PC-3 (cell line): ENCODE data around the gene GHRH. TPM values are rescaled to one million over a fixed set of nuclear protein-coding genes. Genes with fewer than 3 reads are reported as not detected.

Experiments used
- ATAC-seq: fragments of 200-7000 bp; cut with Tn5 transposase; 2 replicates; pipeline ENCODE4 v1.9.1; 2020; ENCODE audit warnings: mild to moderate bottlenecking, moderate library complexity
- BruUV-seq: library from RNA; stranded (reverse); fragments of 400-500 nt; replicated peaks from 2 replicates; lab custom pipeline; 2021; lab: Mats Ljungman, UMichigan
- CTCF ChIA-PET: fragments of 300-600 bp; sonication (Branson Sonifier 250); formaldehyde crosslinking; loops from one replicate; lab custom pipeline; 2022; ENCODE audit warnings: antibody characterized with exemption; lab: Charles Lee
- POLR2A ChIA-PET: fragments of 300-600 bp; sonication (Branson Sonifier 250); formaldehyde crosslinking; loops from one replicate; lab custom pipeline; 2022; ENCODE audit warnings: antibody characterized with exemption; ENCODE audit not compliant: unreplicated experiment; lab: Charles Lee
- DNase-seq: peaks from one replicate; pipeline ENCODE4 v3.0.0-alpha.2; 2015
- H2AFZ ChIP-seq: fragments of 300-600 bp; sonication (generic); 2 replicates; pipeline ENCODE4 v1.6.0; 2016; ENCODE audit warnings: antibody characterized with exemption, low read length
- H3F3A ChIP-seq: fragments of 300-600 bp; sonication (generic); one replicate; pipeline ENCODE4 v1.6.0; 2017; ENCODE audit warnings: antibody characterized with exemption, low read length, control low read depth, mild to moderate bottlenecking; ENCODE audit not compliant: unreplicated experiment
- H3K27ac ChIP-seq: fragments of 300-600 bp; sonication (generic); 2 replicates; pipeline ENCODE4 v1.5.1; 2016; ENCODE audit warnings: mild to moderate bottlenecking, low read length
- H3K27me3 ChIP-seq: fragments of 300-600 bp; sonication (generic); 2 replicates; pipeline ENCODE4 v1.6.1; 2016; ENCODE audit warnings: low read length, mixed read lengths
- H3K36me3 ChIP-seq: fragments of 300-600 bp; sonication (generic); 2 replicates; pipeline ENCODE4 v1.6.1; 2016; ENCODE audit warnings: low read depth, mixed run types, low read length, mixed read lengths
- H3K4me1 ChIP-seq: fragments of 300-600 bp; sonication (generic); 2 replicates; pipeline ENCODE4 v1.5.1; 2016; ENCODE audit warnings: low read length; ENCODE audit not compliant: insufficient read depth
- H3K4me2 ChIP-seq: fragments of 300-600 bp; sonication (generic); 2 replicates; pipeline ENCODE4 v1.6.0; 2016; ENCODE audit warnings: low read length
- H3K4me3 ChIP-seq: fragments of 300-600 bp; sonication (generic); 2 replicates; pipeline ENCODE4 v1.5.1; 2016; ENCODE audit warnings: mild to moderate bottlenecking, low read length, mixed read lengths
- H3K79me2 ChIP-seq: fragments of 300-600 bp; sonication (generic); 2 replicates; pipeline ENCODE4 v1.6.1; 2017; ENCODE audit warnings: low read length, mixed read lengths
- H3K9ac ChIP-seq: fragments of 300-600 bp; sonication (generic); 2 replicates; pipeline ENCODE4 v1.6.0; 2016; ENCODE audit warnings: mild to moderate bottlenecking, low read length
- H3K9me2 ChIP-seq: fragments of 300-600 bp; sonication (generic); replicated peaks from 2 replicates; pipeline ENCODE4 v1.6.1; 2016; ENCODE audit warnings: mixed run types, low read length, mixed read lengths
- H3K9me3 ChIP-seq: fragments of 300-600 bp; sonication (generic); 2 replicates; pipeline ENCODE4 v1.6.1; 2016; ENCODE audit warnings: low read length, mixed read lengths
- H4K20me1 ChIP-seq: fragments of 300-600 bp; sonication (generic); 2 replicates; pipeline ENCODE4 v1.6.1; 2016; ENCODE audit warnings: low read length, mixed read lengths
- EZH2 ChIP-seq: fragments of 300-600 bp; sonication (generic); IDR thresholded peaks from one replicate; pipeline ENCODE4 v1.6.1; 2017; ENCODE audit warnings: antibody characterized with exemption, mild to moderate bottlenecking, low read length; ENCODE audit not compliant: unreplicated experiment
- EZH2phosphoT487 ChIP-seq: fragments of 300-600 bp; sonication (generic); IDR thresholded peaks from 2 replicates; pipeline ENCODE4 v1.6.1; 2018; ENCODE audit warnings: mild to moderate bottlenecking, antibody characterized with exemption, low read length, borderline replicate concordance
- intact Hi-C: fragments of 100-400 bp; cut with micrococcal nuclease; formaldehyde crosslinking; loops from 2 replicates; pipeline ENCODE4 v1.9.0; 2023
- total RNA-seq: library from RNA; depleted of rRNA; stranded (reverse); fragments of >200 nt; gene quantifications from 2 replicates; pipeline ENCODE4 v1.2.3, GENCODE V29; 2014
- TF ChIP-seq, protein P1 (sequence below): fragments of 300-600 bp; sonication (generic); conservative IDR thresholded peaks from 2 replicates; pipeline ENCODE4 v1.5.1; 2017; ENCODE audit warnings: antibody characterized with exemption, low read depth, mild to moderate bottlenecking, low read length

Gene GHRH
- total RNA-seq, 1 experiment from 2014 or later = not detected

DNA sequence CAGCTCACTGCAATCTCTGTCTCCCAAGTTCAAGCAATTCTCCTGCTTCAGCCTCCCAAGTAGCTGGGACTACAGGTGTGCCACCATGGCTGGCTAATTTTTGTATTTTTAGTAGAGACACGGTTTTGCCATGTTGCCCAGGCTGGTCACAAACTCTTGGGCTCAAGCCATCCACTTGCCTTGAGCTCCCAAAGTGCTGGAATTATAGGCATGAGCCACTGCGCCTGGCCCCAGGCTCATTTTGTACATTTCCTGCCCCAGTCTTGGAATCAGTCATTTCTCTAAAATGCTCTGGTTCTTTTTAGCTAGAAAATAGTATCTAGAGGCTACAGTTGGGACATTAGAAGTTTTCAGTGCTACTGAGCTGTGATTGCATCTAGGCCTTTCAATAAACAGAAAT, 41.4 kb upstream of the GHRH start:
- ATAC-seq = no peak
- ChIA-PET CTCF (no interaction called here), POLR2A (interaction anchor here (0.7 kb wide), 1 partner anchor 1302 kb away, joined by 4 read pairs; no protein-coding TSS in a partner anchor)
- Histone ChIP-seq H3K9me3 (no peaks in the 10 kb centered on the region), H3K9me2 (no peaks in the 10 kb centered on the region), H4K20me1 (no peaks in the 10 kb centered on the region), H3K9ac (no peak overlapping the region), H3K79me2 (peaks cover 25% of the 10 kb centered on the region), H3K36me3 (peaks cover 28% of the 10 kb centered on the region), H3K4me1 (peaks cover 8% of the 10 kb centered on the region; the same call in 1 of the 2 replicates), H3K27ac (no peak overlapping the region), H3F3A (no peaks in the 10 kb centered on the region), H3K27me3 (no peaks in the 10 kb centered on the region), H2AFZ (no peak overlapping the region), H3K4me3 (no peak overlapping the region), H3K4me2 (no peak overlapping the region)
- no TSS peak for BruUV-seq
- TF ChIP-seq, protein P1, sequence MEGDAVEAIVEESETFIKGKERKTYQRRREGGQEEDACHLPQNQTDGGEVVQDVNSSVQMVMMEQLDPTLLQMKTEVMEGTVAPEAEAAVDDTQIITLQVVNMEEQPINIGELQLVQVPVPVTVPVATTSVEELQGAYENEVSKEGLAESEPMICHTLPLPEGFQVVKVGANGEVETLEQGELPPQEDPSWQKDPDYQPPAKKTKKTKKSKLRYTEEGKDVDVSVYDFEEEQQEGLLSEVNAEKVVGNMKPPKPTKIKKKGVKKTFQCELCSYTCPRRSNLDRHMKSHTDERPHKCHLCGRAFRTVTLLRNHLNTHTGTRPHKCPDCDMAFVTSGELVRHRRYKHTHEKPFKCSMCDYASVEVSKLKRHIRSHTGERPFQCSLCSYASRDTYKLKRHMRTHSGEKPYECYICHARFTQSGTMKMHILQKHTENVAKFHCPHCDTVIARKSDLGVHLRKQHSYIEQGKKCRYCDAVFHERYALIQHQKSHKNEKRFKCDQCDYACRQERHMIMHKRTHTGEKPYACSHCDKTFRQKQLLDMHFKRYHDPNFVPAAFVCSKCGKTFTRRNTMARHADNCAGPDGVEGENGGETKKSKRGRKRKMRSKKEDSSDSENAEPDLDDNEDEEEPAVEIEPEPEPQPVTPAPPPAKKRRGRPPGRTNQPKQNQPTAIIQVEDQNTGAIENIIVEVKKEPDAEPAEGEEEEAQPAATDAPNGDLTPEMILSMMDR = no peak
- TF ChIP-seq EZH2phosphoT487 (no peak), EZH2 (no peak)
- no peak for DNase-seq
- intact Hi-C loops = no loop called here

DNA sequence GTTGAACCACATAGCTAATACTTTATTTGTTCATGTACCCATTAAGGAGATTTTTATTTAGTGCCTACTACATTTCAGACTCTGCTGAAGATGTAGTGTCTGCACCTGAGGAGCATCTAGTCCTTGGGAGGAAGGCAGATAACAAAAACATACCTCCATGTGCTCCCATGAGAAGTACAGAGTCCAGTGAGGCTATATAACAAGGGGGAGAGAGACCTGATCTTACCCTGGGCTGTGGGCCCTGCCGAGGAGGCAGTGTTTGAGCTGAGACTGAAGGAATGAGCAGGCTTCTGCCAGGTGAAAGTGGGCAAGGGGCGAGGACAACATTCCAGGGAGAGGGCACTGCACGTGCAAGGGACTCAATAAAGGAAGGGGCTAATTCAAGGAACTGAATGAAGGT, 39.9 kb upstream of the GHRH start:
- ATAC-seq (no peak), DNase-seq (no peak)
- BruUV-seq = no TSS peak
- H2AFZ ChIP-seq = no peak overlapping the region
- intact Hi-C loops = no loop called here
- no peaks in the 10 kb centered on the region for H3K9me2 ChIP-seq
- no peak overlapping the region for H3K4me3 ChIP-seq
- no peaks in the 10 kb centered on the region for H3K9me3 ChIP-seq
- H3K9ac ChIP-seq = no peak overlapping the region
- CTCF ChIA-PET = no interaction called here
- peaks cover 17% of the 10 kb centered on the region for H3K4me1 ChIP-seq
- H4K20me1 ChIP-seq = no peaks in the 10 kb centered on the region
- H3K79me2 ChIP-seq = peaks cover 39% of the 10 kb centered on the region
- peaks cover 30% of the 10 kb centered on the region for H3K36me3 ChIP-seq
- TF ChIP-seq EZH2phosphoT487 (no peak), EZH2 (no peak)
- TF ChIP-seq, protein P1 = no peak
- no peak overlapping the region for H3K4me2 ChIP-seq
- no peak overlapping the region for H3K27ac ChIP-seq
- H3F3A ChIP-seq = no peaks in the 10 kb centered on the region
- no peaks in the 10 kb centered on the region for H3K27me3 ChIP-seq
- POLR2A ChIA-PET = no interaction called here

DNA sequence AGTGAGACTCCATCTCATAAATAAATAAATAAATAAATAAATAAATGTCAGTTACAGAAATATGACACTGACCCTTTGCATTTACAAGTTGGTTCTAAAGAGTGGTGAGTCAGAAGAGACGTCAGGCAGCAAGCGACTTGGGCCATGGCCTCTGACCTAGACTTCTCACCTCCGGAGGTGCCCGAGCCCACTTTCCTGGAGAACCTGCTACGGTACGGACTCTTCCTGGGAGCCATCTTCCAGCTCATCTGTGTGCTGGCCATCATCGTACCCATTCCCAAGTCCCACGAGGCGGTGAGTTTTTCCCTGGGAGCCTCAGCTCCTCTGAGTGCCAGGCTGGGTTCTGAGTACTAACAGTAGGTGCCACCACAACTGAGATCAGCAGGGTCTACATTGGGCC, 39.5 kb upstream of the GHRH start:
- H2AFZ ChIP-seq = no peak overlapping the region
- no peak for ATAC-seq
- intact Hi-C loops = no loop called here
- H3F3A ChIP-seq = no peaks in the 10 kb centered on the region
- no peak for TF ChIP-seq EZH2
- no peak overlapping the region for H3K4me2 ChIP-seq
- no peaks in the 10 kb centered on the region for H3K27me3 ChIP-seq
- ChIA-PET POLR2A (no interaction called here), CTCF (no interaction called here)
- no peaks in the 10 kb centered on the region for H3K9me3 ChIP-seq
- no TSS peak for BruUV-seq
- DNase-seq = no peak
- H3K79me2 ChIP-seq = peaks cover 43% of the 10 kb centered on the region
- no peak overlapping the region for H3K9ac ChIP-seq
- no peak overlapping the region for H3K27ac ChIP-seq
- H3K4me1 ChIP-seq = peaks cover 21% of the 10 kb centered on the region
- H3K4me3 ChIP-seq = no peak overlapping the region
- H4K20me1 ChIP-seq = no peaks in the 10 kb centered on the region
- H3K9me2 ChIP-seq = no peaks in the 10 kb centered on the region
- peaks cover 30% of the 10 kb centered on the region for H3K36me3 ChIP-seq
